GM12878 (cell line): Measurements from ENCODE around the gene CNN2. TPM values are rescaled to one million over a fixed set of nuclear protein-coding genes. Genes with fewer than 3 reads are reported as not detected.

Experiments
- ATAC-seq: fragments of 200-7000 bp; cut with Tn5 transposase; 3 replicates; pipeline ENCODE4 v1.9.1; 2020; ENCODE audit warnings: mild to moderate bottlenecking, moderate library complexity
- BruUV-seq: library from RNA; stranded (reverse); fragments of 400-500 nt; replicated peaks from 2 replicates; lab custom pipeline; 2021; lab: Mats Ljungman, UMichigan
- CTCF ChIA-PET: fragments of 300-600 bp; sonication (Branson Sonifier 250); formaldehyde crosslinking; extraction: SDS; loops from one replicate; lab custom pipeline; 2021; ENCODE audit warnings: inconsistent platforms; lab: Yijun Ruan, JAX
- POLR2A ChIA-PET: fragments of 350-600 bp; formaldehyde crosslinking; extraction: SDS; loops from one replicate; lab custom pipeline; 2021; ENCODE audit warnings: inconsistent platforms; lab: Charles Lee
- RAD21 ChIA-PET: fragments of 300-600 bp; sonication (Branson Sonifier 250); formaldehyde crosslinking; loops from one replicate; lab custom pipeline; 2023; ENCODE audit warnings: antibody characterized with exemption; ENCODE audit not compliant: unreplicated experiment; lab: Charles Lee
- SMC1A ChIA-PET: fragments of 300-600 bp; sonication (Branson Sonifier 250); formaldehyde crosslinking; loops from one replicate; lab custom pipeline; 2023; ENCODE audit not compliant: unreplicated experiment, uncharacterized antibody; lab: Charles Lee
- DNase-seq: peaks from one replicate; pipeline ENCODE4 v3.0.0-alpha.2; 2011; ENCODE audit warnings: low read depth, low spot score
- FAIRE-seq: peaks from 3 replicates; lab custom pipeline; 2011; peaks lifted over from hg19 to GRCh38; lab: Jason Lieb, UNC
- H2AFZ ChIP-seq: 2 replicates; pipeline ENCODE4 v1.6.0; 2011; ENCODE audit warnings: low read depth, low read length, control low read depth; ENCODE audit not compliant: control insufficient read depth
- H3K27ac ChIP-seq: 2 replicates; pipeline ENCODE4 v1.5.1; 2011; ENCODE audit warnings: control low read depth; ENCODE audit not compliant: control insufficient read depth, insufficient read depth
- H3K27me3 ChIP-seq, 2 experiments: replicated peaks in 1 of 2; 2 replicates each; pipeline versions ENCODE4 v1.6.0 to v1.6.1; 2011; ENCODE audit warnings: low read length in 1 of 2; ENCODE audit not compliant: control insufficient read depth in 2 of 2, insufficient read depth in 2 of 2
- H3K36me3 ChIP-seq, 2 experiments: 2 replicates each; pipeline ENCODE4 v1.5.1; 2011; ENCODE audit warnings: low read length in 1 of 2; ENCODE audit not compliant: control insufficient read depth in 2 of 2, insufficient read depth in 2 of 2
- H3K4me1 ChIP-seq: 2 replicates; pipeline ENCODE4 v1.6.1; 2011; ENCODE audit warnings: mild to moderate bottlenecking, low read length, moderate library complexity, mixed read lengths; ENCODE audit not compliant: control insufficient read depth, insufficient read depth
- H3K4me2 ChIP-seq: 2 replicates; pipeline ENCODE4 v1.6.0; 2011; ENCODE audit warnings: control low read depth; ENCODE audit not compliant: control insufficient read depth, insufficient read depth
- H3K4me3 ChIP-seq: fragments of 200-600 bp; sonication (generic); 2 replicates; pipeline ENCODE4 v1.5.1; 2016
- H3K79me2 ChIP-seq: 2 replicates; pipeline ENCODE4 v1.6.0; 2011; ENCODE audit warnings: low read length; ENCODE audit not compliant: control insufficient read depth, insufficient read depth
- H3K9ac ChIP-seq: 2 replicates; pipeline ENCODE4 v1.8.0; 2011; ENCODE audit warnings: low read length, control low read depth, mixed read lengths; ENCODE audit not compliant: control insufficient read depth, insufficient read depth
- H3K9me3 ChIP-seq: replicated peaks from 3 replicates; pipeline ENCODE4 v1.5.1; 2011; ENCODE audit warnings: mild to moderate bottlenecking, low read length; ENCODE audit not compliant: control insufficient read depth, insufficient read depth
- H4K20me1 ChIP-seq: 2 replicates; pipeline ENCODE4 v1.6.0; 2011; ENCODE audit not compliant: control insufficient read depth, insufficient read depth
- EED ChIP-seq: sonication (generic); IDR thresholded peaks from 2 replicates; pipeline ENCODE4 v1.6.1; 2016; ENCODE audit warnings: antibody characterized with exemption, low read depth
- GABPA ChIP-seq: IDR thresholded peaks from 2 replicates; pipeline ENCODE4 v1.6.1; 2014; ENCODE audit warnings: antibody characterized with exemption, low read depth, mild to moderate bottlenecking, inconsistent platforms
- IRF4 ChIP-seq: IDR thresholded peaks from 2 replicates; pipeline ENCODE4 v1.6.1; 2011; ENCODE audit warnings: low read depth, low read length
- MYB ChIP-seq: fragments of 150-350 bp; IDR thresholded peaks from 2 replicates; pipeline ENCODE4 v1.6.1; 2014; ENCODE audit warnings: mild to moderate bottlenecking, low read depth, low read length, borderline replicate concordance
- POLR2A ChIP-seq: IDR thresholded peaks from 2 replicates; pipeline ENCODE4 v1.6.1; 2011; ENCODE audit warnings: low read depth, mild to moderate bottlenecking, low read length
- RFX5 ChIP-seq: IDR thresholded peaks from 2 replicates; pipeline ENCODE4 v1.6.1; 2011; ENCODE audit warnings: low read depth, low read length, improper control_type of control experiment
- SIN3A ChIP-seq: IDR thresholded peaks from 2 replicates; pipeline ENCODE4 v1.6.1; 2012; ENCODE audit warnings: low read depth, low read length, improper control_type of control experiment
- SIX5 ChIP-seq: IDR thresholded peaks from 2 replicates; pipeline ENCODE4 v1.6.1; 2011; ENCODE audit warnings: mild to moderate bottlenecking, low read depth, low read length, moderate library complexity; ENCODE audit not compliant: severe bottlenecking
- ZNF24 ChIP-seq: fragments of 450-650 bp; IDR thresholded peaks from 2 replicates; pipeline ENCODE4 v1.6.1; 2017; ENCODE audit warnings: antibody characterized with exemption, mild to moderate bottlenecking
- WGBS: methylation state at CpG from one replicate; pipeline ENCODE4 v1.1.6; 2016; ENCODE audit warnings: low lambda C conversion rate; ENCODE audit not compliant: insufficient replicate concordance, insufficient coverage; ENCODE audit errors: missing lambda C conversion rate; 5-methylcytosine and 5-hydroxymethylcytosine counted together
- in situ Hi-C: fragments of 300-500 bp; cut with MboI; formaldehyde crosslinking; loops from 9 replicates; pipeline ENCODE4 v1.14.3; 2018; ENCODE audit warnings: mixed read lengths
- intact Hi-C: fragments of 100-400 bp; cut with micrococcal nuclease; formaldehyde crosslinking; loops from one replicate; pipeline ENCODE4 v1.14.2; 2022; ENCODE audit not compliant: unreplicated experiment
- polyA plus RNA-seq, 11 experiments: library from polyadenylated mRNA; depleted of rRNA in 4 of 11; unstranded in 6 of 11; stranded (reverse) in 5 of 11; fragments of >200 nt; fragmentation: Nextera tagmentation in 4 of 11; fragmentation: Illumina TruSeq in 1 of 11; extraction: Ambion mirVana in 4 of 11; extraction: Trizol in 1 of 11; gene quantifications; 1 replicate in 1 of 11; 2 replicates in 10 of 11; pipeline versions ENCODE4 v1.2.1 to v1.2.3, GENCODE V29; 2011 to 2016; ENCODE audit warnings: inconsistent platforms in 2 of 11, missing spikeins in 2 of 11, low read depth in 1 of 11
- total RNA-seq, 4 experiments: library from RNA; depleted of rRNA in 3 of 4; stranded (reverse); fragments of >200 nt in 3 of 4; fragmentation: Illumina TruSeq in 1 of 4; extraction: Trizol in 1 of 4; gene quantifications; 2 replicates each; pipeline versions ENCODE4 v1.2.1 to v1.2.3, GENCODE V29; 2013 to 2021
- TF ChIP-seq, protein P1 (sequence below): fragments of 450-650 bp; IDR thresholded peaks from 2 replicates; pipeline ENCODE4 v1.6.1; 2017; ENCODE audit warnings: antibody characterized with exemption, mild to moderate bottlenecking, moderate library complexity
- TF ChIP-seq, protein P2 (sequence below): fragments of 450-650 bp; IDR thresholded peaks from 2 replicates; pipeline ENCODE4 v1.6.1; 2014; ENCODE audit warnings: mild to moderate bottlenecking
- TF ChIP-seq, protein P3 (sequence below): IDR thresholded peaks from 2 replicates; pipeline ENCODE4 v1.6.1; 2012; ENCODE audit warnings: improper control_type of control experiment, low read depth, low read length; ENCODE audit not compliant: insufficient replicate concordance
- TF ChIP-seq, protein P4 (sequence below): fragments of 450-650 bp; IDR thresholded peaks from 2 replicates; pipeline ENCODE4 v1.6.1; 2017; ENCODE audit warnings: low read depth, mild to moderate bottlenecking, moderate library complexity

Gene CNN2
- total and polyA plus RNA-seq, 10 of the 15 experiments (the other 5 are each of a cell fraction or from before 2014, with no cell fraction given) = 34.7 to 311 (median 172) TPM

DNA sequence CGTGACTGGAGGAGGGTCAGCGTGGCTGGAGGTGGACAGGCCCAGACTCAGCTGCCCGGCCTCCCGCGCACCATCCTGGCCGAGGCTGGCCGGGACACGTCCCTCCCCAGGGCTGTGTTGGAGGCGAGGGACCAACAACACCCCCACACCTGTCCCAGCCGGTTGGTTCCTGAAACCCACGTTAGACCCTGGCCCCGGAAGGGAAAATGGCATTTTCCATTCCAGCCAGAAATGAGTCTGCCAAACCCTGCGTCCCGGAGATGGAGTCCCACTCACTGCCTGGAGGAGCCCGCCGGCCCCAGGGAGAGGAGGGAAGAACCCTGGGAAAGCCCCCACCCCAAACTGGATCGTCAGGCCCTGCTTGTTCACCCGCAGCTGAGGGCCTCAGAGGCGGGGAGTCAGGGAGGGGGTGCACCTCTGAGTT is 47.1 kb upstream of the CNN2 start:
- ATAC-seq (peak; percentile 47), DNase-seq (no peak), FAIRE-seq (no peak)
- H3K4me3 ChIP-seq = no peak overlapping the region
- ChIA-PET POLR2A (interaction anchor here (0.6 to 4.1 kb wide), 2 partner anchors 56 to 206 kb away, joined by 4 to 34 read pairs; no protein-coding TSS in a partner anchor), RAD21 (interaction anchor here (0.9 to 8.0 kb wide), 2 partner anchors 24 to 56 kb away, joined by 3 to 95 read pairs; no protein-coding TSS in a partner anchor), SMC1A (interaction anchor here (2.2 kb wide), 1 partner anchor 31 kb away, joined by 4 read pairs; no protein-coding TSS in a partner anchor), CTCF (interaction anchor here (1.0 to 5.7 kb wide), 4 partner anchors 9 to 265 kb away, joined by 3 to 150 read pairs (median 4); no protein-coding TSS in a partner anchor)
- H3K79me2 ChIP-seq = peaks cover 4% of the 10 kb centered on the region
- 31% methylated on average over 19 of the region's 19 CpGs for WGBS
- no peaks in the 10 kb centered on the region for H4K20me1 ChIP-seq
- H3K27me3 ChIP-seq = no peaks in the 10 kb centered on the region
- H3K4me1 ChIP-seq = peaks cover 19% of the 10 kb centered on the region
- no peaks in the 10 kb centered on the region for H3K36me3 ChIP-seq
- no TSS peak for BruUV-seq
- in situ Hi-C loops (no loop called here), intact Hi-C loops (no loop called here)
- H3K27ac ChIP-seq = peak overlapping the region; percentile 48; the same call in 1 of the 2 replicates
- H3K4me2 ChIP-seq = peak overlapping the region; percentile 48; the same call in 1 of the 2 replicates
- H2AFZ ChIP-seq = peak overlapping the region; percentile 23; the same call in 1 of the 2 replicates
- H3K9me3 ChIP-seq = no peaks in the 10 kb centered on the region
- peak overlapping the region; percentile 20; the same call in 1 of the 2 replicates for H3K9ac ChIP-seq
- peak; percentile 44; the same call in 1 of the 2 replicates for TF ChIP-seq POLR2A
- TF ChIP-seq IRF4 = no peak
- no peak for TF ChIP-seq ZNF24
- no peak for TF ChIP-seq RFX5
- TF ChIP-seq SIX5 = no peak
- TF ChIP-seq EED = peak; percentile 78
- TF ChIP-seq, protein P1, sequence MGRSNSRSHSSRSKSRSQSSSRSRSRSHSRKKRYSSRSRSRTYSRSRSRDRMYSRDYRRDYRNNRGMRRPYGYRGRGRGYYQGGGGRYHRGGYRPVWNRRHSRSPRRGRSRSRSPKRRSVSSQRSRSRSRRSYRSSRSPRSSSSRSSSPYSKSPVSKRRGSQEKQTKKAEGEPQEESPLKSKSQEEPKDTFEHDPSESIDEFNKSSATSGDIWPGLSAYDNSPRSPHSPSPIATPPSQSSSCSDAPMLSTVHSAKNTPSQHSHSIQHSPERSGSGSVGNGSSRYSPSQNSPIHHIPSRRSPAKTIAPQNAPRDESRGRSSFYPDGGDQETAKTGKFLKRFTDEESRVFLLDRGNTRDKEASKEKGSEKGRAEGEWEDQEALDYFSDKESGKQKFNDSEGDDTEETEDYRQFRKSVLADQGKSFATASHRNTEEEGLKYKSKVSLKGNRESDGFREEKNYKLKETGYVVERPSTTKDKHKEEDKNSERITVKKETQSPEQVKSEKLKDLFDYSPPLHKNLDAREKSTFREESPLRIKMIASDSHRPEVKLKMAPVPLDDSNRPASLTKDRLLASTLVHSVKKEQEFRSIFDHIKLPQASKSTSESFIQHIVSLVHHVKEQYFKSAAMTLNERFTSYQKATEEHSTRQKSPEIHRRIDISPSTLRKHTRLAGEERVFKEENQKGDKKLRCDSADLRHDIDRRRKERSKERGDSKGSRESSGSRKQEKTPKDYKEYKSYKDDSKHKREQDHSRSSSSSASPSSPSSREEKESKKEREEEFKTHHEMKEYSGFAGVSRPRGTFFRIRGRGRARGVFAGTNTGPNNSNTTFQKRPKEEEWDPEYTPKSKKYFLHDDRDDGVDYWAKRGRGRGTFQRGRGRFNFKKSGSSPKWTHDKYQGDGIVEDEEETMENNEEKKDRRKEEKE = no peak
- TF ChIP-seq, protein P2, sequence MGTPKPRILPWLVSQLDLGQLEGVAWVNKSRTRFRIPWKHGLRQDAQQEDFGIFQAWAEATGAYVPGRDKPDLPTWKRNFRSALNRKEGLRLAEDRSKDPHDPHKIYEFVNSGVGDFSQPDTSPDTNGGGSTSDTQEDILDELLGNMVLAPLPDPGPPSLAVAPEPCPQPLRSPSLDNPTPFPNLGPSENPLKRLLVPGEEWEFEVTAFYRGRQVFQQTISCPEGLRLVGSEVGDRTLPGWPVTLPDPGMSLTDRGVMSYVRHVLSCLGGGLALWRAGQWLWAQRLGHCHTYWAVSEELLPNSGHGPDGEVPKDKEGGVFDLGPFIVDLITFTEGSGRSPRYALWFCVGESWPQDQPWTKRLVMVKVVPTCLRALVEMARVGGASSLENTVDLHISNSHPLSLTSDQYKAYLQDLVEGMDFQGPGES = no peak
- TF ChIP-seq, protein P3, sequence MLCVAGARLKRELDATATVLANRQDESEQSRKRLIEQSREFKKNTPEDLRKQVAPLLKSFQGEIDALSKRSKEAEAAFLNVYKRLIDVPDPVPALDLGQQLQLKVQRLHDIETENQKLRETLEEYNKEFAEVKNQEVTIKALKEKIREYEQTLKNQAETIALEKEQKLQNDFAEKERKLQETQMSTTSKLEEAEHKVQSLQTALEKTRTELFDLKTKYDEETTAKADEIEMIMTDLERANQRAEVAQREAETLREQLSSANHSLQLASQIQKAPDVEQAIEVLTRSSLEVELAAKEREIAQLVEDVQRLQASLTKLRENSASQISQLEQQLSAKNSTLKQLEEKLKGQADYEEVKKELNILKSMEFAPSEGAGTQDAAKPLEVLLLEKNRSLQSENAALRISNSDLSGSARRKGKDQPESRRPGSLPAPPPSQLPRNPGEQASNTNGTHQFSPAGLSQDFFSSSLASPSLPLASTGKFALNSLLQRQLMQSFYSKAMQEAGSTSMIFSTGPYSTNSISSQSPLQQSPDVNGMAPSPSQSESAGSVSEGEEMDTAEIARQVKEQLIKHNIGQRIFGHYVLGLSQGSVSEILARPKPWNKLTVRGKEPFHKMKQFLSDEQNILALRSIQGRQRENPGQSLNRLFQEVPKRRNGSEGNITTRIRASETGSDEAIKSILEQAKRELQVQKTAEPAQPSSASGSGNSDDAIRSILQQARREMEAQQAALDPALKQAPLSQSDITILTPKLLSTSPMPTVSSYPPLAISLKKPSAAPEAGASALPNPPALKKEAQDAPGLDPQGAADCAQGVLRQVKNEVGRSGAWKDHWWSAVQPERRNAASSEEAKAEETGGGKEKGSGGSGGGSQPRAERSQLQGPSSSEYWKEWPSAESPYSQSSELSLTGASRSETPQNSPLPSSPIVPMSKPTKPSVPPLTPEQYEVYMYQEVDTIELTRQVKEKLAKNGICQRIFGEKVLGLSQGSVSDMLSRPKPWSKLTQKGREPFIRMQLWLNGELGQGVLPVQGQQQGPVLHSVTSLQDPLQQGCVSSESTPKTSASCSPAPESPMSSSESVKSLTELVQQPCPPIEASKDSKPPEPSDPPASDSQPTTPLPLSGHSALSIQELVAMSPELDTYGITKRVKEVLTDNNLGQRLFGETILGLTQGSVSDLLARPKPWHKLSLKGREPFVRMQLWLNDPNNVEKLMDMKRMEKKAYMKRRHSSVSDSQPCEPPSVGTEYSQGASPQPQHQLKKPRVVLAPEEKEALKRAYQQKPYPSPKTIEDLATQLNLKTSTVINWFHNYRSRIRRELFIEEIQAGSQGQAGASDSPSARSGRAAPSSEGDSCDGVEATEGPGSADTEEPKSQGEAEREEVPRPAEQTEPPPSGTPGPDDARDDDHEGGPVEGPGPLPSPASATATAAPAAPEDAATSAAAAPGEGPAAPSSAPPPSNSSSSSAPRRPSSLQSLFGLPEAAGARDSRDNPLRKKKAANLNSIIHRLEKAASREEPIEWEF = no peak
- TF ChIP-seq SIN3A = no peak
- TF ChIP-seq MYB = no peak
- TF ChIP-seq GABPA = no peak
- TF ChIP-seq, protein P4, sequence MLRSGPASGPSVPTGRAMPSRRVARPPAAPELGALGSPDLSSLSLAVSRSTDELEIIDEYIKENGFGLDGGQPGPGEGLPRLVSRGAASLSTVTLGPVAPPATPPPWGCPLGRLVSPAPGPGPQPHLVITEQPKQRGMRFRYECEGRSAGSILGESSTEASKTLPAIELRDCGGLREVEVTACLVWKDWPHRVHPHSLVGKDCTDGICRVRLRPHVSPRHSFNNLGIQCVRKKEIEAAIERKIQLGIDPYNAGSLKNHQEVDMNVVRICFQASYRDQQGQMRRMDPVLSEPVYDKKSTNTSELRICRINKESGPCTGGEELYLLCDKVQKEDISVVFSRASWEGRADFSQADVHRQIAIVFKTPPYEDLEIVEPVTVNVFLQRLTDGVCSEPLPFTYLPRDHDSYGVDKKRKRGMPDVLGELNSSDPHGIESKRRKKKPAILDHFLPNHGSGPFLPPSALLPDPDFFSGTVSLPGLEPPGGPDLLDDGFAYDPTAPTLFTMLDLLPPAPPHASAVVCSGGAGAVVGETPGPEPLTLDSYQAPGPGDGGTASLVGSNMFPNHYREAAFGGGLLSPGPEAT = peak; percentile 74
